ENCODE data around the gene MDK.

GRCh38 chr11:46375392-46376101 is 5.9 kb upstream of the MDK start:
- TF ChIP-seq CTCF (IDR thresholded peaks at IDR 0.05; ENCODE audit: poor library complexity, severe bottlenecking) (no peak), POLR2AphosphoS5 (IDR thresholded peaks at IDR 0.05) (no peak), EZH2 (IDR thresholded peaks at IDR 0.05; ENCODE audit: borderline replicate concordance, insufficient read depth, low read length, poor library complexity, severe bottlenecking) (no peak), EP300 (conservative IDR thresholded peaks at IDR 0.05; ENCODE audit: poor library complexity, severe bottlenecking) (no peak), RAD21 (conservative IDR thresholded peaks at IDR 0.05) (no peak), TAF1 (IDR thresholded peaks at IDR 0.05; ENCODE audit: low read depth) (no peak), REST (IDR thresholded peaks at IDR 0.05; ENCODE audit: borderline replicate concordance) (no peak), SMC3 (conservative IDR thresholded peaks at IDR 0.05; ENCODE audit: poor library complexity) (no peak)
